ENCODE measurements around the gene KIRREL2. TPM values are rescaled to one million over a fixed set of nuclear protein-coding genes. Genes with fewer than 3 reads are reported as not detected.

The KIRREL2 gene
- total RNA-seq, 1 experiment from 2014 or later = not detected

DNA sequence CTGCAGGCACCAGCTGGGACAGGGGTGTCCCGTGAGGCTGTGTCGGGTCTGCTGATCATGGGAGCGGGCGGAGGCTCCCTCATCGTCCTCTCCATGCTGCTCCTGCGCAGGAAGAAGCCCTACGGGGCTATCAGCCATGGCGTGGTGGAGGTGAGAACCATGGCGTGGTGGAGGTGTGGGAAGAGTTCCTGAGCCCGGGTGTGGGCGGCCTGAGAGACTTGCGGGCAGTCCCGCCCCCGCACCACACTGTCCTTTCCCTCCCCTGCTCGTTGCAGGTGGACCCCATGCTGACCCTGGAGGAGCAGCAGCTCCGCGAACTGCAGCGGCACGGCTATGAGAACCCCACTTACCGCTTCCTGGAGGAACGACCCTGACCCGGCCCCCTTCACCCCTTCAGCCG, 22.4 kb downstream of the KIRREL2 start:
- Histone ChIP-seq H3K4me3 (ENCODE audit: low read length) (no peak overlapping the region), H4K20me1 (ENCODE audit: low read length) (no peaks in the 10 kb centered on the region), H3K9me2 (replicated peaks; ENCODE audit: low read length) (no peaks in the 10 kb centered on the region), H3K9me3 (ENCODE audit: low read length) (no peaks in the 10 kb centered on the region), H3K79me2 (ENCODE audit: low read length) (no peaks in the 10 kb centered on the region), H3K36me3 (ENCODE audit: low read depth, low read length) (no peaks in the 10 kb centered on the region), H3K27ac (ENCODE audit: low read length) (no peak overlapping the region), H3K4me1 (ENCODE audit: insufficient read depth, low read length) (no peaks in the 10 kb centered on the region; the same call in 1 of the 2 replicates), H3K9ac (ENCODE audit: low read length) (no peak overlapping the region), H3K4me2 (ENCODE audit: low read length) (no peak overlapping the region), H3K27me3 (ENCODE audit: low read length) (no peaks in the 10 kb centered on the region), H2AFZ (ENCODE audit: low read length) (no peak overlapping the region), H3F3A (ENCODE audit: low read length, unreplicated experiment) (no peaks in the 10 kb centered on the region)
- TF ChIP-seq EZH2phosphoT487 (IDR thresholded peaks at IDR 0.05; ENCODE audit: borderline replicate concordance, low read length) (no peak), EZH2 (IDR thresholded peaks at IDR 0.05; ENCODE audit: low read length, unreplicated experiment) (no peak)
- TF ChIP-seq, protein P1, sequence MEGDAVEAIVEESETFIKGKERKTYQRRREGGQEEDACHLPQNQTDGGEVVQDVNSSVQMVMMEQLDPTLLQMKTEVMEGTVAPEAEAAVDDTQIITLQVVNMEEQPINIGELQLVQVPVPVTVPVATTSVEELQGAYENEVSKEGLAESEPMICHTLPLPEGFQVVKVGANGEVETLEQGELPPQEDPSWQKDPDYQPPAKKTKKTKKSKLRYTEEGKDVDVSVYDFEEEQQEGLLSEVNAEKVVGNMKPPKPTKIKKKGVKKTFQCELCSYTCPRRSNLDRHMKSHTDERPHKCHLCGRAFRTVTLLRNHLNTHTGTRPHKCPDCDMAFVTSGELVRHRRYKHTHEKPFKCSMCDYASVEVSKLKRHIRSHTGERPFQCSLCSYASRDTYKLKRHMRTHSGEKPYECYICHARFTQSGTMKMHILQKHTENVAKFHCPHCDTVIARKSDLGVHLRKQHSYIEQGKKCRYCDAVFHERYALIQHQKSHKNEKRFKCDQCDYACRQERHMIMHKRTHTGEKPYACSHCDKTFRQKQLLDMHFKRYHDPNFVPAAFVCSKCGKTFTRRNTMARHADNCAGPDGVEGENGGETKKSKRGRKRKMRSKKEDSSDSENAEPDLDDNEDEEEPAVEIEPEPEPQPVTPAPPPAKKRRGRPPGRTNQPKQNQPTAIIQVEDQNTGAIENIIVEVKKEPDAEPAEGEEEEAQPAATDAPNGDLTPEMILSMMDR (conservative IDR thresholded peaks at IDR 0.05; ENCODE audit: low read depth, low read length) = no peak
- ATAC-seq = no peak
- intact Hi-C loops (cut with micrococcal nuclease) = no loop called here
- TSS peak; percentile 41 for BruUV-seq (replicated peaks)
- CTCF ChIA-PET = interaction anchor here (1.0 kb wide), 1 partner anchor 52 kb away, joined by 4 read pairs; no protein-coding TSS in a partner anchor
- POLR2A ChIA-PET (ENCODE audit: unreplicated experiment) = no interaction called here
- no peak for DNase-seq

DNA sequence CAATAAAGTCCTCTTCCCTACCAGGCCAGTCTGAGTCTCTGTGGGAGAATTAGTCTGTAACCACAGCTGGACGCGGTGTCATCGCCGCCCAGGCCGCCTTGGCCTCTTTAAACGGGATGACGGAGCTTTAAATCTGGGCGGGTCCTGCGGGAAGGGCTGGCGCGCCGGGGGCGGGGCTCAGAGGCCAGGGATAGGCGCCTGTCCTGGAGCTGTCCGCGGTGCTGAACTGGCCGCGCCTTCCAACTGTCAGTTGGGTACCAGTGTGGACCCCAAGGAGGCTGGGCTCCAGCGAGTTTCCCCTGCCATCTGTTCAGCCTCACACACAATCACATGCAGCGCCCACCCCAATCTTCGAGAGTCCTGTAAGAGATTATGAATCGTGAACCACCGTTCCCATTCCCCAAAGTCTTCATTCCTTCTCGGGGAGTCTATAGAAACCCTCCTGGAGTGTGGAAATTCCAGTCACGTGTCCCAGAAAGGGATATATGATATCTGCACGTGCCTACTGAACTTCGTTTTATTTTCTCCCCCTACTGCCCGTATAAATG, 23.1 kb downstream of the KIRREL2 start:
- ATAC-seq (peak; percentile 98), DNase-seq (peak; percentile 87)
- Histone ChIP-seq H3K27me3 (ENCODE audit: low read length) (no peaks in the 10 kb centered on the region), H3K9me2 (replicated peaks; ENCODE audit: low read length) (no peaks in the 10 kb centered on the region), H2AFZ (ENCODE audit: low read length) (no peak overlapping the region), H3K9ac (ENCODE audit: low read length) (no peak overlapping the region), H3K36me3 (ENCODE audit: low read depth, low read length) (no peaks in the 10 kb centered on the region), H3K4me1 (ENCODE audit: insufficient read depth, low read length) (no peaks in the 10 kb centered on the region; the same call in 1 of the 2 replicates), H3K4me2 (ENCODE audit: low read length) (peak overlapping the region; percentile 1; the same call in 1 of the 2 replicates), H3F3A (ENCODE audit: low read length, unreplicated experiment) (no peaks in the 10 kb centered on the region), H3K27ac (ENCODE audit: low read length) (no peak overlapping the region), H3K4me3 (ENCODE audit: low read length) (no peak overlapping the region), H4K20me1 (ENCODE audit: low read length) (no peaks in the 10 kb centered on the region), H3K79me2 (ENCODE audit: low read length) (no peaks in the 10 kb centered on the region), H3K9me3 (ENCODE audit: low read length) (no peaks in the 10 kb centered on the region)
- CTCF ChIA-PET = interaction anchor here (0.5 to 1.0 kb wide), 2 partner anchors 51 to 60 kb away, joined by 3 to 4 read pairs; no protein-coding TSS in a partner anchor
- TF ChIP-seq EZH2 (IDR thresholded peaks at IDR 0.05; ENCODE audit: low read length, unreplicated experiment) (no peak), EZH2phosphoT487 (IDR thresholded peaks at IDR 0.05; ENCODE audit: borderline replicate concordance, low read length) (no peak)
- TF ChIP-seq, protein P1 (conservative IDR thresholded peaks at IDR 0.05; ENCODE audit: low read depth, low read length) = no peak
- BruUV-seq (replicated peaks) = no TSS peak
- intact Hi-C loops (cut with micrococcal nuclease) = no loop called here
- POLR2A ChIA-PET (ENCODE audit: unreplicated experiment) = no interaction called here

Measured in PC-3 (cell line).